Activated CD4-positive, alpha-beta T cell treated with anti-CD3 and anti-CD28 coated beads, Interleukin-10, Interleukin-2, amounts not matched to agents 100 ng/mL and 50 ng/mL, durations not matched to agents 16 hours and 8 hours (primary cell): ENCODE results near the gene TMEM167B.
A peak's percentile ranks its signal among the peaks of the same experiment; 100 is the strongest.
"Not testable (repeated sequence)": the region's sequence is repeated elsewhere in the genome, so short reads cannot be mapped to it uniquely, and the experiment has no call there.

ENCODE experiments used
- DNase-seq: peaks from one replicate; pipeline ENCODE4 v3.0.0-alpha.2; 2020

Gene TMEM167B

DNA sequence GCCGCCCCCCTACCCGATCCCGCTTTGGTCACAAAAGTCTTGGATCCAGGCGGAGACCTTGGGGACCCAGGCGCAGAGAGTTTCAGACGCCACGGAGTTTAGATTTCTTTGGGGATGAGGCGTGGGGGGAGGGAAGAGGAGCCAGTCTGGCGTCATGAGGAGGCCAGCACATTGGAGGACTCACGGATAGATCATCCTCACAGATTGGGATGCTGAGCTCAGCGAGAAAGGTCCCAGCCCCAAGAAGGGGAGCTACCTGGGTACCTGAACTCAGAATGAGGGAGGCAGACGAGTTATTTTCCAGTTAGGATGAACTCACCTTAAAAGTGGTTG lies 23.7 kb downstream of the TMEM167B start:
- DNase-seq: no peak

DNA sequence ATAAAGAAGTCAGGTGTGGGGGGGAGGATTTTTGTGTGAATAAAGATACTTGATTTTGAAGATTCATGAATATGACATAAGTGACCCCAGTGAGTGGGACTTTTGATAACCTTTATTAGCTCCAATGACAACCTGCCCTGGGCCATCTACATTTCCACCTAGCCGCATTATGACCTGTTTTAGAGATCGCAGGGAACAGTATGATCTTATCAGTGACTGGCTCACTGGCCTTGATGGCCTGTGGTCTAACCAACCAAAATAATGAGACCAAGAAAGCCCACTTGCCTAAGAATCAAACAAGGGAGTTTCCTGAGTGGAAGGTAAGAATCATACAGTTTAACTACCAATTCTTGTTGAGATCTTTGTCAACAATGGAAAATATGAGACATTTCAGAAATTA lies 25.1 kb downstream of the TMEM167B start:
- peak; percentile 46 for DNase-seq

DNA sequence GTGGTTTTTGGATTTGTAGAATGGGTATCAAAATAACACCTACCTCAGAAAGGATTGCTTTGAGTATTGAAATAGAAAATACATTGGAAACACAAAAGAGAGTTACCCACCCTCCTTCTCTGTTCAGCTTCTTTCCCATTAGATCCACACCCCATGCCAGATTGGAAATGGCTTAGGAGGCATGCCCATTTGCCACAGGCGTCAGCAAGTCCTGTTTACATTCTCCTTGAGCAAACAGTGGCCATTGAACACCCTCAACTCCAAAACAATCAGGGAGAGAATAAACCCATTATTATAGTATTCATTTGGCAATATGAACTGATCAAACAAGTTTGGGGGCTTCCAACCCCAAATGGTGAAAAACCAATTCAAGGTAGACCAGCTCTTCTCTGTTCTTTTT lies 25.7 kb downstream of the TMEM167B start:
- no peak for DNase-seq

DNA sequence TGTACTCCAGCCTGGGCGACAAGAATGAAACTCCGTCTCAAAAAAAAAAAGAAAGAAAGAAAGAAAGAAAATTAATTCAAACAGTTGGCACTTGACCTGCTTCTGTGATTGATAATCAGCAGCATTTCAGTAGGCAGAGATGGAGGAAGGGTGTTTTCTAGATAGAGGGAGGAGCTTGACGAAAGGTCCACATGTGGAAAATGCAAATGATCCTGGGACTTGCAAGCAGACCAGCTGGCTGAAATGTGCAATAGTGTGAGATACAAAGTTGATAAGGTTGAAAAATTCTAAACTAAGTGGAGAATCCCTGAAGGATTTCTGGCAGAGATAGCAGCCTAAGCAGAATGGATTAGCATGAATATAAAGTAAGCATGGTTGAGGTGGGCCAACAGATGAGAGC lies 27.5 kb downstream of the TMEM167B start:
- no peak for DNase-seq

DNA sequence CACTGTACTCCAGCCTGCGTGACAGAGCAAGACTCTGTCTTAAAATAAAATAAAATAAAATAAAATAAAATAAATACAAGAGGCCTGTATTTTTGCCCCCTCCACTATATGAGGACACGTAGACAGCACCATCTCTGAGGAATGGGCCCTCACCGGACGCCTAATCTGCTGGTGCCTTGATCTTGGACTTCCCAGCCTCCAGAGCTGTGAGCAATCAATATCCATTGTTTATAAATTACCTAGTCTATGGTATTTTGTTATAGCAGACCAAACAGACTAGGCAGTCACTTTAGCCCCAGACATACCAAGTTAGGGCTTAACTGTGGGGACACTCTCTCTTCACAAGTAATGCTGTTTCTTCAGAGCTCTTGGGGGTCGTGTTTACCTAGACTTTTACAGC lies 29.8 kb downstream of the TMEM167B start:
- no peak for DNase-seq

DNA sequence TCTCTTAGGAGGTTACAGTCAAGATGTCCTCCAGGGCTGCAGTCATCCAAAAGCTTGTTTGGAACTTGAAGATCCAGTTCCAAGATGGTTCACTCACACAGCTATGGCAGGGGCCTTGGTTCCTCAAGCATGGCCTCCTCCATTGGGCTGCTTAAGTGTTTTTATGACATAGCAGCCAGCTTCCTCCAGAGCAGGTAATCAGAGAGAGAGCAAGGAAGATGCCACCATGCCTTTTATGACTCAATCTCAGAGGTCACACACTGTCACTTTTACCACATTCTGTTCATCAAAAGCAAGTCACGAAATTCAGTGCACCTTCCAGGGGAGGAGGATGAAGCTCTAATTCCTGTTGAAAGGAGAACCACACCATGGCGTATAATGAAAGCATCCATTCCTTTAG lies 40.5 kb downstream of the TMEM167B start:
- peak; percentile 25 for DNase-seq

DNA sequence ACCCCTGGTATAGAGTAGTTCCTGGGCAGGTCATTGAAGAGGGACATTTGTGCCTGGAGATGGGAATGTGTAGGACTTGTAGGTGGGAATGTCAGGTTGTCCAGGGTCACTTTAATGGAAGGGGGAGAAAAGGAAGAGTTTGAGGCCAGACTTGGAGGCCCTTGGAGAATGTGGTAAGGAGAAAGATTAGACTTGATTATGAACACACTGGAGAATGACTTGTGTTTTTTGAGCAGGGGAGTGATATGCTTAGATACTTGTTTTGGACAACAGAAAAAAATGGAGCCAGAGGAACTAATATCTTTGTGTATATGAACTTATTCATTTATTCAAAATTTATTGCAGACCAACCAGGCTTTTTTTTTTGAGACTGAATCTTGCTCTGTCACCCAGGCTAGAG lies 41.2 kb downstream of the TMEM167B start:
- DNase-seq: no peak

DNA sequence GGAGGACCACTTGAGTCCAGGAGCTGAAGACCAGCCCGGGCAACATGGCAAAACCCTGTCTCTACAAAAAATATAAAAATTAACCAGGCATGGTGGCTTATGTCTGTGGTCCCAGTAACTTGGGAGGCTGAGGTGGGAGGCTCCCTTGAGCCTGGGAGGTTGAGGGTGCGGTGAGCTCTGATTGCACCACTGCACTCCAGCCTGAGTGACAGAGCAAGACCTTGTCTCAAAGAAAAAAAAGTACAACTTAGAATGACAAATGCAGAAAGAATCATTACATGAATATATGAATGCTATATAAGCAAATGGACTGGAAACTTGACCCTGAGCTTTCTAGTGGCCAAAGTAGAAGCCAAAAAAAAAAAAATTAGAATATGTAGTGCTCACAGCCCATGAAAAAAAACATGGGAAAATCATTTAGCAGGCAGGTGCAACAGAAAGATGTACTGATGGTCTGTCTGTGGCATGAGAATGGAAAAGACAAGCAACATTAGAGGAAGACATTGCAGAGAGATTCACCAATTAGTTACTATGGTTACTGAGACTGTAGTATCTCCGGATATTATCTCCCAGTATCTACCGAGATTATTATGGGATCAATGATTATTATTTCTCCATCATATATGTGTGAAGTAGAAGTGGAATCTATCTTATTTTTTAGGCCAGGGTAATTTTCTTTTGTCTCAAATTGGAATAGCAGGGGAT lies 42.6 kb downstream of the TMEM167B start:
- DNase-seq: no peak

DNA sequence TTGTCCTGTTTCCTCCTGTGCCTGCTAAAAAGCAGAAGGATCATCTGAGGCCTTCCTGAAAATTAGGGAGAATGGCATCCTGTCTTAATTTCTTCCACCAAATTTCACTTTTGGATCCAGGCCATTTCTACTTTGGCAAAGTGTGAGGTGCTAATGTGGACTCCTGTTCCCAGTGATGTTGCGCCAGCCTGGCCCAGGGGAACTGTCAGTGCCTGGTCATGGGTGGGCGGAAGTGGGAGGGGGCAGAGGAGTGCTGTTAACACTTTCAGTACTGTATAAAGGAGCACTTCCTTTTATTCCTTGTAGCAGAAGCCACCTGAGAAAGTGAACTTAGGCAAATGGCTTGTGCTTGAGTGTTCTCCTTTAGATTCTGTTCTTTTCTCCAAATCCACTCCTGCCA lies 43.3 kb downstream of the TMEM167B start:
- DNase-seq: no peak

DNA sequence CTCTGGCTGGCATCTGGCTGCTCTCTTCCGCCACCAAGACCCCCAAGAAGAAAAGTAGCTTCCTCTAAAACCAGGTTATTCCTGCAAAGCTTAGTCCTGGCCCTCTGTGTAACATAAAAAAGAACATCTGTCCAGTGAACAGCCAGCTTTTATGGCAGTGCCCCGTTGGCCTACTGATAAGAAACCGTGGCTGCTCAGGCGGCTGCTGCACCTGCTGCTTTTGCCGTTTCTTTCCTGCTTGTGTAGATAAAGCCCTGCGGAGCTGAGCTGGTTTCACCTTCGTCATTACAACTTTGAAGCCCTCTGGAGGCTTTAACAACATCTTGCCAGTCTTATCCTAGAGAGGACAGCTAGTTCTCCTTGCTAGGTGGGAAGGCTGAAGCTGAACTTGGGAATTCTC lies 43.9 kb downstream of the TMEM167B start:
- DNase-seq: no peak

DNA sequence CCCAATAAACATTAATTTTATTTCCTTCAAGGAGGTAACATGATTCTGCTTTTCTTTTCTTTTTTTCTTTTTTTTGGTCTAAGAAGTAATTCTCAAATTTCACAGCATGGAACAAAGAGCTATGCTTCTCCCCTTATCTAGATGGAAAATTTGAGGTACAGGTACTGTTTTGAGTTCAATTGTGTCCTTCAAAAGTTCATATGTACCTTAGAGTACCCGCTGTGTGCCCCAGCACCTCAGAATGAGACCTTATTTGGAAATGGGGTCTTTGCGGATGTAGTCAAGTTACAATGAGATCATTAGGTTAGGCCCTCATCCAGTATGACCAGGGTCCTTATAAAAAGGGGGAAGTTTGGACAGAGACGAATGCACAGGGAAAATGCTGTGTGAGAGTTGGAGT lies 45.4 kb downstream of the TMEM167B start:
- no peak for DNase-seq

DNA sequence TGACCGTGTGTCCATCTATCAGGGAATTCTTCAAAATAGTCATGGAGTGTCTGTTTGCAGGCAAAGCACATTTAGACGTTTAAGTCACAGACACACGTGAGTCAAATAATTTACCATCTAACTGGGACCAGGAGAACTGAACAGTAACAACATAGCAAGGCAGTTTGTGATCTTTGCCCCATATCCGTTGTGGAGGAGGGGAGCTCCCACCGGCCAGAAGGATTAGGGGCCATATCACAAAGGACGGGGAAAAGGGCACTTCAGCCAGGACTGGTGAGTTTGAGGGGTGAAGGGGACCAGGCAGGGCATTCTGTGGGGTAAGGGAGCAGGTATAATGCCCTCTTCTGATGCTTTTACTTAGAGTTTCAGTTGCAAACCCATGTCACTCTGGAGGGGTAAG lies 46.2 kb downstream of the TMEM167B start:
- DNase-seq: no peak

DNA sequence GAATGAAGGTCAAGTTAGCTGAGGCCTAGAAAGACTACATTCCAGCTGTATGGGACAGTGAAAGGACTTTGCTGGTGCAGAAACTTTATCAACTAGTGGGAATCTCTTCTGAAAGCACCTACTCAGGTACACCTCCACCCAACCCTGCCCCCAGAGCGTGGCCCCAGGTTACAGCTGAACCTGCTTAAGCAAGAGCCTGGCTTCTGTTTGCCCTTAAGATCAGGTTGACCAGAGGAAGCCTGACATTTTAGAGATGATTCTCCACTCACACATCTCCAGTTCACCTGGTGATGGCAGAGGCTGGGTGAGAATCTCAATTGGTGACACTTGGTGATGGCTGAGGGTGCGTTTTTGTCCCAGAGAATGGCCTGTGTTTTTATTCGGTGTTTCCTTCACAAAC lies 47.4 kb downstream of the TMEM167B start:
- DNase-seq: no peak

DNA sequence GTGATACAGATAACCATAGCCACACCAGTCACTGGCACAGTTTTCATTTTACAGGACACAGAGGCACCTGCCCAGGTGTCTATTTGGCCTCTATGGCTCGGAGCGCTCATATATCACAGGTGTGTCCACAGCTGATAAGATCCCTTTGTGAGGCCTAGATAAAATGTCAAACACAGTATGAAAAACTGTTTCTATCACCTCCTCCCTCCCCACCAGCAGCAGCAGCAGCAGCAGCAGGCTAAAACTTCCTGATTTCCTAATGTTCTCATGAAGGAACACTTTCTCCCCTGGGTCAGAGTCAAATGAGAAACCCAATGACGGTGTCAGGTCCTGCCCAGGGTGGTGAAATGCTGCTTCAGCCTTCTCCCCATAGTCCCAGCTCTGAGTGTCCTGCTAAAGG lies 47.8 kb downstream of the TMEM167B start:
- no peak for DNase-seq

DNA sequence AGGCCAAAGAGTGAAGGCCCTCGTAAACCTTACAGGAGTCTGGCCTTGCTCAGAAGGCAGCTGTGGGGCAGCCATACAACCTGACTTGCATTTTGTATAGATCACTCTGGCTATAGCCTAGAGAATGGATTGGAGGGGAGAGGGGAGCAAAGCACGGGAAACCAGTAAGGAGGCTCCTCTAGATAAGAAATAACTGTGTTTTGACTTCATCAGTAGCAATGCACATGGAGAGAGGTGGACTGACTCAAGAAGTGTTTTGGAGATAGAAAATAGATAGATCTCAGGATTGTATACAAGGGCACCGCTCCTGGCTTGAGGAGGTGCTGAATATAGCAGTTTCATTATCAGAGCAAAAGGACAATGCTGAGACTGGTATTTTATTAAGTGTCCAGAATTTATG lies 49.8 kb downstream of the TMEM167B start:
- DNase-seq: no peak

DNA sequence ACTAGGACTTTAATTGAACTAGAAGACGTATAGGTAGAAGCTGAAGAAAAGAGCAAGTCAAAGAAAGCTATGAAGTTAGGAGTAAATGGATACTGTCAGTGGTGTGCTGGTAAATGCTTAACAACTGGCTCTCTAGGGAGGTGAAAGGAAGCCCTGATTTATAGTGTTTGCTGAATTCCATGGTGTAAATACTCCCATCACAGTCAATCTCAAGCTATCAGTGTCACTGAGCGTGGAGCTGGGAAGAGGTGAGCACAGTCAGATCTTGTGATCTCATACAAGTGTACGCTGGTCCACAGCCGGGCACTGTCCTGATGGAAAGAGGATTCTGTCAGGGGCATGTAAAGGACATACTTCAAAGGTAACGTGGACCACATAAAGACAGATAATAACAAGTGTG lies 51.7 kb downstream of the TMEM167B start:
- no peak for DNase-seq

DNA sequence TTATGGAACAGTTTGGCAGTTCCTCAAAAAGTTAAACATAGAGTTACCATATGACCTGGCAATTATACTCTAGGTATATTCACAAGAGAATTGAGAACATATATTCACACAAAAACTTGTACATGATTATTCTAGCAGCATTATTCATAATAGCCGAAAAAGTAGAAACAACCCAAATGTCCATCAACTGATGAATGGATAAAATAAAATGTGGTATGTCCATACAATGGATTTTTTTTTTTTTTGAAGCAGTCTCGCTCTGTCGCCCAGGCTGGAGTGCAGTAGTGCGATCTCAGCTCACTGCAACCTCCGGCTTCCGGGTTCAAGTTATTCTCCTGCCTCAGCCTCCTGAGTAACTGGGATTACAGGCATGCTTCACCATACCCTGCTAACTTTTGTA lies 52.2 kb downstream of the TMEM167B start:
- not testable (repeated sequence) for DNase-seq
